KMS-11 (cell line): ENCODE data around the gene SCLY.

Experiments used
- H2AFZ ChIP-seq: fragments of 200-600 bp; sonication (generic); 2 replicates; pipeline ENCODE4 v1.6.1; 2016; ENCODE audit warnings: antibody characterized with exemption, mixed run types, low read depth
- H3K27ac ChIP-seq: fragments of 200-600 bp; sonication (generic); 2 replicates; pipeline ENCODE4 v1.6.1; 2016; ENCODE audit warnings: mild to moderate bottlenecking, mixed run types
- H3K27me3 ChIP-seq: fragments of 200-600 bp; sonication (generic); 2 replicates; pipeline ENCODE4 v1.6.1; 2017; ENCODE audit warnings: mild to moderate bottlenecking, low read depth, mixed run types, moderate library complexity; ENCODE audit not compliant: insufficient read depth
- H3K36me3 ChIP-seq: fragments of 200-600 bp; sonication (generic); 2 replicates; pipeline ENCODE4 v1.6.1; 2017; ENCODE audit warnings: mild to moderate bottlenecking, mixed run types; ENCODE audit not compliant: insufficient read depth
- H3K4me1 ChIP-seq: fragments of 200-600 bp; sonication (generic); 2 replicates; pipeline ENCODE4 v1.6.1; 2016; ENCODE audit warnings: mild to moderate bottlenecking, low read depth, mixed run types; ENCODE audit not compliant: poor library complexity, severe bottlenecking
- H3K4me2 ChIP-seq: fragments of 200-600 bp; sonication (generic); 2 replicates; pipeline ENCODE4 v1.7.0; 2016; ENCODE audit warnings: mild to moderate bottlenecking, mixed run types
- H3K4me3 ChIP-seq: fragments of 200-600 bp; sonication (generic); IDR thresholded peaks from 2 replicates; pipeline ENCODE4 v1.6.1; 2017; ENCODE audit warnings: low read depth, low read length, mixed read lengths; ENCODE audit not compliant: insufficient read depth
- H3K79me2 ChIP-seq: fragments of 200-600 bp; sonication (generic); 2 replicates; pipeline ENCODE4 v1.6.1; 2016; ENCODE audit warnings: low read depth, mixed run types; ENCODE audit not compliant: insufficient read depth
- H3K9ac ChIP-seq: fragments of 200-600 bp; sonication (generic); 2 replicates; pipeline ENCODE4 v1.6.1; 2016; ENCODE audit warnings: mild to moderate bottlenecking, mixed run types
- H4K20me1 ChIP-seq: fragments of 200-600 bp; sonication (generic); 2 replicates; pipeline ENCODE4 v1.6.1; 2016; ENCODE audit warnings: mild to moderate bottlenecking, mixed run types; ENCODE audit not compliant: insufficient read depth
- CTCF ChIP-seq: fragments of 200-600 bp; sonication (generic); conservative IDR thresholded peaks from 2 replicates; pipeline ENCODE4 v1.6.1; 2017; ENCODE audit warnings: low read depth, mild to moderate bottlenecking, antibody characterized with exemption, low read length, moderate library complexity, mixed read lengths

Gene SCLY

GRCh38 chr2:238069021-238069709 is 8.4 kb downstream of the SCLY start:
- no peak for TF ChIP-seq CTCF
- no peaks in the 10 kb centered on the region for H3K27me3 ChIP-seq
- no peaks in the 10 kb centered on the region for H3K79me2 ChIP-seq
- no peaks in the 10 kb centered on the region for H3K36me3 ChIP-seq
- H3K9ac ChIP-seq = no peak overlapping the region
- H3K4me1 ChIP-seq = peaks cover 17% of the 10 kb centered on the region
- H3K27ac ChIP-seq = no peak overlapping the region
- no peaks in the 10 kb centered on the region for H4K20me1 ChIP-seq
- no peak overlapping the region for H2AFZ ChIP-seq
- H3K4me2 ChIP-seq = no peak overlapping the region
- no peak overlapping the region for H3K4me3 ChIP-seq

GRCh38 chr2:238069877-238070276 is 9.1 kb downstream of the SCLY start:
- TF ChIP-seq CTCF = no peak
- Histone ChIP-seq H3K27ac (no peak overlapping the region), H3K36me3 (no peaks in the 10 kb centered on the region), H4K20me1 (no peaks in the 10 kb centered on the region), H3K4me1 (peaks cover 17% of the 10 kb centered on the region), H3K4me2 (no peak overlapping the region), H3K27me3 (no peaks in the 10 kb centered on the region), H3K4me3 (no peak overlapping the region), H2AFZ (no peak overlapping the region), H3K79me2 (no peaks in the 10 kb centered on the region), H3K9ac (no peak overlapping the region)

- H3K9ac ChIP-seq = no peak overlapping the region
- no peak overlapping the region for H3K4me3 ChIP-seq
- H3K27ac ChIP-seq = no peak overlapping the region
- no peak overlapping the region for H3K4me2 ChIP-seq
- H3K79me2 ChIP-seq = no peaks in the 10 kb centered on the region
- no peaks in the 10 kb centered on the region for H3K27me3 ChIP-seq
- H4K20me1 ChIP-seq = no peaks in the 10 kb centered on the region
- no peak for TF ChIP-seq CTCF
- H3K36me3 ChIP-seq = no peaks in the 10 kb centered on the region
- no peak overlapping the region for H2AFZ ChIP-seq
- H3K4me1 ChIP-seq = no peaks in the 10 kb centered on the region
Measured at GRCh38 chr2:238075397-238075796, 14.6 kb downstream of the SCLY start.

GRCh38 chr2:238077292-238077691 is 16.5 kb downstream of the SCLY start:
- Histone ChIP-seq H3K4me1 (no peaks in the 10 kb centered on the region), H3K27me3 (no peaks in the 10 kb centered on the region), H3K36me3 (no peaks in the 10 kb centered on the region), H3K4me2 (no peak overlapping the region), H3K27ac (no peak overlapping the region), H3K79me2 (no peaks in the 10 kb centered on the region), H4K20me1 (no peaks in the 10 kb centered on the region), H2AFZ (no peak overlapping the region), H3K9ac (no peak overlapping the region), H3K4me3 (no peak overlapping the region)
- no peak for TF ChIP-seq CTCF
